ENCODE measurements around the gene UGCG.
"Not testable (repeated sequence)": the region's sequence is repeated elsewhere in the genome, so short reads cannot be mapped to it uniquely, and the experiment has no call there.

The UGCG gene

DNA sequence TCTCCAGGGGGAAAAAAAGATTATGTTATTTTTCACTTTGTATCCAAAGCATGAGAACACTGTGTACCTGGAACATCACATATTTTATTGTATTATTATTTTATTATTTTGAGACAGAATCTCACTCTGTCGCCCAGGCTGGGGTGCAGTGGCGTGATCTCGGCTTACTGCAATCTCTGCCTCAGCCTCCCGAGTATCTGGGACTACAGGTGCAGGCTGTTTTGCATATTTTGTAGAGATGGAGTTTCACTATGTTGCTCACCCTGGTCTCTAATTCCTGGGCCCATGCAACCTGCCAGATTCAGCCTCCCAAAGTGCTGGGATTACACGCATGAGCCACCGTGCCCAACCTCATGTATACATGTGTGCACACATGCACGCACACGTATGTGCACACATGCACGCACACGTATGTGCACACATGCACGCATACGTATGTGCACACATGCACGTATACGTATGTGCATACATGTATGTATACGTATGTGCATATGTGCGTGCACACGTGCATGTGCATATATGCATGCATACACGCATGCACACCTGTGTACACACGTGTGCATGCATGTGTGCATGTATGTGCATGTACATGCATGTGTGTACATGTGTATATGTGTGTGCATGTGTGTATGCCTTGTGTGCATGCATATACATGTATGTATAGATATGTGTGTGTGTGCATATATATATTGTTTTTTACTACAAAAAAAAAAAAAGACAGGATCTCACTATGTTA lies 9.5 kb upstream of the UGCG start:
- H3K4me3 ChIP-seq (ENCODE audit: low read length), result no peak overlapping the region
- no peak for DNase-seq (ENCODE audit: low read depth, low spot score)

- no peak overlapping the region for H3K4me3 ChIP-seq (ENCODE audit: low read length)
- DNase-seq (ENCODE audit: low read depth, low spot score), result no peak
Measured at GRCh38 chr9:111890334-111890733, 6.3 kb upstream of the UGCG start.

GRCh38 chr9:111890867-111891266 lies 5.7 kb upstream of the UGCG start:
- DNase-seq (ENCODE audit: low read depth, low spot score), result not testable (repeated sequence)

GRCh38 chr9:111891910-111892499 lies 4.6 kb upstream of the UGCG start:
- DNase-seq (ENCODE audit: low read depth, low spot score), result no peak

More at GRCh38 chr9:111890867-111891266, 5.7 kb upstream of the UGCG start:
- H3K4me3 ChIP-seq (ENCODE audit: low read length), result not testable (repeated sequence)

GRCh38 chr9:111896942-111897600 lies 457 bp downstream of the UGCG start:
- H3K4me3 ChIP-seq (ENCODE audit: low read length), result peak overlapping the region; percentile 68
- DNase-seq (ENCODE audit: low read depth, low spot score), result no peak

More at GRCh38 chr9:111891910-111892499, 4.6 kb upstream of the UGCG start:
- H3K4me3 ChIP-seq (ENCODE audit: low read length), result no peak overlapping the region

DNA sequence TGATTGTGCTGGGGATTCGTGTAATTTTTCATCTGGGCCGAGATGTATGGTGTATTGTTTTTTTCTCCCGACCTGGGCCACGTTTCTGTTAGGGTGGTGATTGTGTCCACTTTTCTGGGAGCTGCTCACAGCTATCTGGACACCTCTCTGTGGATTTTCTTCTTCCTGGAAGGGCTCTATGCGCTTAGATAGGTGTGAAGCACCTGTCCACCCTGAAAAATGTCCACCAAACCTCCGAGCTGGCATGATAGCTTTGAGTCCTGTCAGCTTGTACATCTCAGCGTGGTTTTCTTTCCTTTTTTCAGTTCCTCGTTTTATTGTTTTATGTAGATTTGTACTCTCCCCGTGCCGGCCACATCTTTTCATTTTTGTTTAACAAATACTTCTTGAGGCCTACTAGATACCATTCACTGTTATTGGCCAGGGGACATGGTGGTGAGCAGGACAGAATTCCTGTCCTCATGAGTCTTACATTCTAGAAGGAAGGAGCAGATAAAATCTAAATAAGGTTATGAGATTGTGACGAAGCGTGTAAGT lies 1.1 kb downstream of the UGCG start:
- peak overlapping the region; percentile 68 for H3K4me3 ChIP-seq (ENCODE audit: low read length)
- no peak for DNase-seq (ENCODE audit: low read depth, low spot score)

DNA sequence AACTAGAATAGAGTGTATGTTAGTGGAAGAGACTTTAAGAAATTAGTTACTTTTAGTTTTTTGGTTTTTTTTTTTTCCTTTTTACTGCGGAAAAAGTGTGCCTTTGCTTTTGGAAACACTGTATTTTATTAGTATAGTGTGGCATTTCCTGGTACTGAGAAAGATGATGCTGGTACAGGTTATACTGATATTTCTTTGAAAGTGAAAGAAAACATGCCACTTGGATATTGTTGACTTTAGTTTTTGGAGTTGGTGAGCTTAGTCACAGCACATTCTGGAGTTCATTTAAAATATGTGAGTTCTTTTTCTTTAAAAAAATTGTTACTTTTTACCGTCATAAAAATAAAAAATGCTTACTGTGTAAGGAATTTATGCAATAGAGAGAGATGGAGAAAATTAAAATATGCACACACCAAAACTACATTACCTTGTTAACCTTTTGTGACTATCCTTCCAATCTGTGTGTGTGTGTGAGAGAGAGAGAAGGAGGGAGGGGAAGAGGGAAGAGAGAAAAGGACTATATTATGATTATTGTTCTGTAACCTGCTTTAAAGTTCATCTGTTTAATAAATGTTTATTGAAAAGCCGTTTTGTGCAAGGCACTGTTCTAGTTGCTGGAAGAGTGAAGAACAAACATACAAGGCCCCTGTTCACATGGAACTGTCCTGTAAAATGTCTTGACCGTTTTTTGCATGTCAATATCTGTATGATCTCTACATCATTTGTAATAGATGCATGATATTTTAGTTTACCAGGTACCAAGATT lies 1.9 kb downstream of the UGCG start:
- no peak for DNase-seq (ENCODE audit: low read depth, low spot score)

GRCh38 chr9:111900151-111900857 lies 3.7 kb downstream of the UGCG start:
- no peak overlapping the region for H3K4me3 ChIP-seq (ENCODE audit: low read length)
- DNase-seq (ENCODE audit: low read depth, low spot score), result no peak

More for the DNA sequence above, 1.9 kb downstream of the UGCG start:
- peak overlapping the region; percentile 68 for H3K4me3 ChIP-seq (ENCODE audit: low read length)

DNA sequence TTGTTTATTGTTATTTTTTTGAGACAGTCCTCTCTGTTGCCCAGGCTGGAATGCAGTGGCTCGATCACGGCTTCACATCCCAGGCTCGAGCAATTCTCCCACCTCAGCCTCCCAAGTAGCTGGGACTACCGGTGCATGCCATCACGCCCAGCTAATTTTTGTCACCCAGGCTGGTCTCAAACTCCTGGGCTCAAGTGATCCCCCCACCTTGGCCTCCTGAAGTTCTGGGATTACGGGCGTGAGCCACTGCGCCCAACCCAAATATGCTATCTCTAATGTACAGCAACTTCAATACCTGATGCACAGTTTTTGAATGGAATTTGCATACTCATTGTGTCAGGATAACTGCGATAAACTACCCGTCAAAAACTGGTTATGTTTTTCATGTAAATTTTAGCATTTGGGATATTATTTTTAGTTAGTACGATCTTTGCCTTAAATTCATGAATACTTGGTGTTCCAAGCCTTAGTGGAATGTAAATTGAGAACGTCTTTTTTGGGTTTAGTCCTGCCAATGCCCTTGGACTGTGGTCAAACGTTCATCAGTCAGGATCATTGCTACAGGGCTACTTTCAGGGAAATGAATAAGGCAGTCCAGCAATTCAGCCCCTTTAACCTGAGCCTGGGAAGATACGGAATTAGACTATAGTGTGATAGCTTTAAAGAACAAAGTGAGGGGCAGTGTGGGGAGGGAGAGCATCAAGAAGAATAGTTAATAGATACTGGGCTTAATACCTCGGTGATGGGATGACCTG lies 4.4 kb downstream of the UGCG start:
- no peak overlapping the region for H3K4me3 ChIP-seq (ENCODE audit: low read length)
- DNase-seq (ENCODE audit: low read depth, low spot score), result no peak

DNA sequence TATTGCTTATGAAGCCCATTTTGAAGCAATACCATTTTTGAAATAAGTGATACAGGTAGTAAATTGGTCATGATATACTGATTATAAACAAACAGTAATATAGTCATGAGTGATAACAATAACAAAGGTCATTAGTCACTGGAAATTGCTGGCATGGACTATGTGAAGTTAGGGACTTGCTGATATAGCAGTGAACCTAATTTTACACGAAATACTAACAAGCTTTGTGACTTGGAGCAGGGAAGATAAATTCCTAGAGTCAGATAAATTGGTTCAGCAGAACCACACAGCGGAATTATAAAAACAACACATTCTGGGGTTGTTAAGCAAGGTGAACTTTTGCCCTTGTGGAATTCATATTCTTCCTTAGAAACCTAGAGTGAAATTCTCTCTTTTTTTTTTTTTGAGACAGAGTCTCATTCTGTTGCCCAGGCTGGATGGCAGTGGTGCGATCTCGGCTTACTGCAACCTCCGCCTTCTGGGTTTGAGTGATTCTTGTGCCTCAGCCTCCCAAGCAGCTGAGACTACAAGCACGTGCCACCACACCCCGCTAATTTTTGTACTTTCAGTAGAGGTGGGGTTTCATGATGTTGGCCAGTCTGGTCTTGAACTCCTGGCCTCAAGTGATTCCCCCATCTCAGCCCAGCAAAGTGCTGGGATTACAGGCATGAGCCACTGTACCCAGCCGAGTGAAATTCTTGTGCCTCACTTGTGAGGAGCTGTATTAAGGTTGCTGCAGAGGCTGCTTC lies 6.0 kb downstream of the UGCG start:
- no peak overlapping the region for H3K4me3 ChIP-seq (ENCODE audit: low read length)
- no peak for DNase-seq (ENCODE audit: low read depth, low spot score)

DNA sequence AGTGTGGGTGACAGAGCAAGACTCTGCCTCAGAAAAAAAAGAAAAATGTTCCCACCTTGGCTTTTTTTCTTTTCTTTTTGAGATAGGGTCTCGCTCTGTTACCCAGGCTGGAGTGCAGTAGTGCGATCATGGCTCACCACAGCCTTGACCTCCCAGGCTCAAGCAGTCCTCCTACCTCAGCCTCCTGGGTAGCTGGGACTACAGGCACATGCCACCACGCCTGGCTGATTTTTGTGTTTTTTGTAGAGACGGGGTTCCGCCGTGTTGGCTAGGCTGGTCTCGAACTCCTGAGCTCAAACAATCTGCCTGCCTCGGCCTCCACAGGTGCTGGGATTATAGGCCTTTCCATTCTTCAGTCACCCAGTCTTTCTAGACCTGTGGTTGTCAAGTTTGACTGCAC lies 6.9 kb downstream of the UGCG start:
- H3K4me3 ChIP-seq (ENCODE audit: low read length); DNase-seq (ENCODE audit: low read depth, low spot score): not testable (repeated sequence)

GRCh38 chr9:111904026-111904425 lies 7.4 kb downstream of the UGCG start:
- DNase-seq (ENCODE audit: low read depth, low spot score), result no peak
- H3K4me3 ChIP-seq (ENCODE audit: low read length), result no peak overlapping the region

GRCh38 chr9:111904891-111905291 lies 8.3 kb downstream of the UGCG start:
- DNase-seq (ENCODE audit: low read depth, low spot score), result no peak
- H3K4me3 ChIP-seq (ENCODE audit: low read length), result no peak overlapping the region

- no peak overlapping the region for H3K4me3 ChIP-seq (ENCODE audit: low read length)
- no peak for DNase-seq (ENCODE audit: low read depth, low spot score)
Measured at GRCh38 chr9:111907147-111907546, 10.5 kb downstream of the UGCG start.

- no peak for DNase-seq (ENCODE audit: low read depth, low spot score)
- no peak overlapping the region for H3K4me3 ChIP-seq (ENCODE audit: low read length)
Measured at GRCh38 chr9:111909444-111909843, 12.8 kb downstream of the UGCG start.

DNA sequence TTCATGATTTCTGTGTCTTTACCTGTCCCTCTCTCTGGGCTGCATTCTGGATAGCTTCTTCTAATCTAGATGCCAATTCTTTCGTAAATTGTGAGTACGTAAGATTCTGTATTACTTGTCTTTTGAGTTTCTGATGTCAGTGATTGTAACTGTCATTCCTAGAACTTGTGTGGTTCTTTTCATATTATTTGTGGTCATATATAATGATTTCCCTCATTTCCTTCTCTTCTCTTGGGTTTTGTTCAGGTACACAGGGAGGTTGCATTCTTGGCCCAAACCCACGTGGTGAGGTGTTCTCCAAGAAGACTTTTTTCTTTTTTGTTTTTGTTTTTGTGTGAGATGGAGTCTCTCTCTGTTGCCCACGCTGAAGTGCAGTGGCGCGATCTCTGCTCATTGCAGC lies 13.8 kb downstream of the UGCG start:
- no peak for DNase-seq (ENCODE audit: low read depth, low spot score)
- no peak overlapping the region for H3K4me3 ChIP-seq (ENCODE audit: low read length)

DNA sequence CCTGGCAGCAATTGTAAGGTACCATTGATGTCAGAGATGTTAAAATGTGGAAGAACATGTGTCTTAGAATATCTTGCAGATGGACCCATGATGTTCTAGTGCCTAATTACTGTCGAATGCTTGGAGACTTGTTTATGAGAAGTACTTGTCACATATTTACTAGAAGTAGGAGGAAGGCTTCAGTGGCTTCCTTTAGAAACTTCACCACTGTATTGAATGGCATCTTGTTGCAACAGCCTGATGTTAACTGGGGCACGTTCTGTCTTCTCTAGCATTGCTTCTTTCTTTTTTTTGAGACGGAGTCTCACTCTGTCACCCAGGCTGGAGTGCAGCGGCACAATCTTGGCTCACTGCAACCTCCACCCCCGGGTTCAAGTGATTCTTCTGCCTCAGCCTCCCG lies 16.5 kb downstream of the UGCG start:
- no peak overlapping the region for H3K4me3 ChIP-seq (ENCODE audit: low read length)
- DNase-seq (ENCODE audit: low read depth, low spot score), result no peak
